BE2C (cell line): ENCODE results near the gene SFT2D1.

Experiments used
- DNase-seq: peaks from one replicate; pipeline ENCODE4 v3.0.0-alpha.2; 2020
- H3K27me3 ChIP-seq: fragments of 250-450 bp; sonication (Bioruptor Pico); 2 replicates; pipeline ENCODE4 v1.5.1; 2020; ENCODE audit warnings: mild to moderate bottlenecking
- H3K36me3 ChIP-seq: fragments of 250-450 bp; sonication (Bioruptor Pico); 2 replicates; pipeline ENCODE4 v1.5.1; 2020; ENCODE audit warnings: mild to moderate bottlenecking
- H3K4me1 ChIP-seq: fragments of 250-450 bp; sonication (Bioruptor Pico); 2 replicates; pipeline ENCODE4 v1.5.1; 2020
- H3K4me3 ChIP-seq: 2 replicates; pipeline ENCODE4 v1.5.1; 2011; ENCODE audit warnings: low read depth, low read length
- H3K9me3 ChIP-seq: fragments of 250-450 bp; sonication (Bioruptor Pico); 2 replicates; pipeline ENCODE4 v1.5.1; 2020
- CTCF ChIP-seq: IDR thresholded peaks from 2 replicates; pipeline ENCODE4 v1.5.1; 2012; ENCODE audit warnings: mild to moderate bottlenecking, low read depth, low read length

The SFT2D1 gene

GRCh38 chr6:166323395-166323794, 18.9 kb downstream of the SFT2D1 start:
- no peaks in the 10 kb centered on the region for H3K27me3 ChIP-seq
- no peaks in the 10 kb centered on the region for H3K9me3 ChIP-seq
- H3K36me3 ChIP-seq, result peaks cover 37% of the 10 kb centered on the region
- no peaks in the 10 kb centered on the region for H3K4me1 ChIP-seq
- H3K4me3 ChIP-seq, result no peak overlapping the region
- no peak for TF ChIP-seq CTCF
- DNase-seq, result no peak

- H3K27me3 ChIP-seq, result no peaks in the 10 kb centered on the region
- DNase-seq, result no peak
- TF ChIP-seq CTCF, result no peak
- no peaks in the 10 kb centered on the region for H3K4me1 ChIP-seq
- H3K9me3 ChIP-seq, result no peaks in the 10 kb centered on the region
- H3K36me3 ChIP-seq, result peaks cover 16% of the 10 kb centered on the region
- H3K4me3 ChIP-seq, result no peak overlapping the region
Measured at GRCh38 chr6:166318649-166319600, 23.4 kb downstream of the SFT2D1 start.

- no peak for TF ChIP-seq CTCF
- H3K27me3 ChIP-seq, result no peaks in the 10 kb centered on the region
- H3K9me3 ChIP-seq, result no peaks in the 10 kb centered on the region
- H3K4me3 ChIP-seq, result no peak overlapping the region
- no peak for DNase-seq
- H3K4me1 ChIP-seq, result no peaks in the 10 kb centered on the region
- peaks cover 16% of the 10 kb centered on the region for H3K36me3 ChIP-seq
Measured at GRCh38 chr6:166318227-166318626, 24.1 kb downstream of the SFT2D1 start.

- Histone ChIP-seq H3K4me1 (no peaks in the 10 kb centered on the region), H3K36me3 (peaks cover 16% of the 10 kb centered on the region), H3K27me3 (no peaks in the 10 kb centered on the region), H3K9me3 (no peaks in the 10 kb centered on the region), H3K4me3 (no peak overlapping the region)
- no peak for DNase-seq
- no peak for TF ChIP-seq CTCF
Measured at GRCh38 chr6:166317261-166318212, 24.8 kb downstream of the SFT2D1 start.

GRCh38 chr6:166315436-166315835, 26.9 kb downstream of the SFT2D1 start:
- TF ChIP-seq CTCF, result no peak
- no peaks in the 10 kb centered on the region for H3K4me1 ChIP-seq
- no peaks in the 10 kb centered on the region for H3K9me3 ChIP-seq
- H3K27me3 ChIP-seq, result no peaks in the 10 kb centered on the region
- DNase-seq, result no peak
- no peak overlapping the region for H3K4me3 ChIP-seq
- H3K36me3 ChIP-seq, result peaks cover 4% of the 10 kb centered on the region
